IMR-90 (cell line): ENCODE measurements around the gene RASGRP2. TPM values are rescaled to one million over a fixed set of nuclear protein-coding genes. Genes with fewer than 3 reads are reported as not detected.

ENCODE experiments used
- ATAC-seq: fragments of 200-7000 bp; cut with Tn5 transposase; 2 replicates; pipeline ENCODE4 v1.9.1; 2020; ENCODE audit warnings: low read depth, mild to moderate bottlenecking, moderate library complexity
- BruUV-seq: library from RNA; stranded (reverse); fragments of 400-500 nt; replicated peaks from 2 replicates; lab custom pipeline; 2021; lab: Mats Ljungman, UMichigan
- CTCF ChIA-PET: fragments of 300-600 bp; formaldehyde crosslinking; extraction: SDS; loops from one replicate; lab custom pipeline; 2021; ENCODE audit warnings: antibody characterized with exemption; lab: Yijun Ruan, JAX
- POLR2A ChIA-PET: fragments of 300-600 bp; sonication (Branson Sonifier 250); formaldehyde crosslinking; loops from one replicate; lab custom pipeline; 2022; ENCODE audit warnings: antibody characterized with exemption; ENCODE audit not compliant: unreplicated experiment; lab: Charles Lee
- DNase-seq: peaks from one replicate; pipeline ENCODE4 v3.0.0; 2013
- H2AFZ ChIP-seq: replicated peaks from 2 replicates; pipeline ENCODE3; 2013; ENCODE audit warnings: low read length, mild to moderate bottlenecking; ENCODE audit not compliant: poor library complexity
- H2AK5ac ChIP-seq: 2 replicates; pipeline ENCODE4 v1.6.1; 2013; ENCODE audit warnings: low read depth, low read length, inconsistent platforms
- H2AK9ac ChIP-seq: replicated peaks from 2 replicates; pipeline ENCODE3; 2013; ENCODE audit warnings: mild to moderate bottlenecking, low read depth, low read length, moderate library complexity; ENCODE audit not compliant: poor library complexity
- H2BK120ac ChIP-seq: 2 replicates; pipeline ENCODE4 v1.6.1; 2013; ENCODE audit warnings: low read depth, low read length, inconsistent platforms
- H2BK15ac ChIP-seq: 3 replicates; pipeline ENCODE4 v1.6.1; 2013; ENCODE audit warnings: low read depth, low read length, inconsistent platforms
- H2BK20ac ChIP-seq: 2 replicates; pipeline ENCODE4 v1.6.1; 2013; ENCODE audit warnings: low read depth, mild to moderate bottlenecking, inconsistent platforms, low read length, moderate library complexity
- H2BK5ac ChIP-seq: 2 replicates; pipeline ENCODE4 v1.6.1; 2013; ENCODE audit warnings: mild to moderate bottlenecking, low read depth, low read length, inconsistent platforms; ENCODE audit not compliant: poor library complexity, severe bottlenecking
- H3K14ac ChIP-seq: replicated peaks from 2 replicates; pipeline ENCODE4 v1.6.1; 2013; ENCODE audit warnings: low read depth, low read length, inconsistent platforms
- H3K18ac ChIP-seq: 2 replicates; pipeline ENCODE4 v1.6.1; 2013; ENCODE audit warnings: low read depth, low read length, control low read depth
- H3K23ac ChIP-seq: 2 replicates; pipeline ENCODE4 v1.6.1; 2013; ENCODE audit warnings: low read depth, low read length, inconsistent platforms
- H3K27ac ChIP-seq: 2 replicates; pipeline ENCODE4 v1.5.1; 2013; ENCODE audit warnings: mild to moderate bottlenecking, control low read depth, low read length; ENCODE audit not compliant: insufficient read depth
- H3K27me3 ChIP-seq: 2 replicates; pipeline ENCODE4 v1.6.1; 2013; ENCODE audit warnings: low read length; ENCODE audit not compliant: control insufficient read depth, insufficient read depth
- H3K36me3 ChIP-seq: 2 replicates; pipeline ENCODE4 v1.6.1; 2013; ENCODE audit warnings: low read length, mixed read lengths; ENCODE audit not compliant: control insufficient read depth, insufficient read depth
- H3K4ac ChIP-seq: 2 replicates; pipeline ENCODE4 v1.6.1; 2013; ENCODE audit warnings: low read depth, low read length, inconsistent platforms
- H3K4me1 ChIP-seq: 2 replicates; pipeline ENCODE4 v1.6.1; 2013; ENCODE audit warnings: low read length, mixed read lengths; ENCODE audit not compliant: control insufficient read depth, insufficient read depth
- H3K4me2 ChIP-seq: 2 replicates; pipeline ENCODE4 v1.6.1; 2013; ENCODE audit warnings: low read depth, mild to moderate bottlenecking, control low read depth, low read length, moderate library complexity
- H3K4me3 ChIP-seq: 2 replicates; pipeline ENCODE4 v1.5.1; 2013; ENCODE audit warnings: low read depth, mild to moderate bottlenecking, control low read depth, low read length, moderate library complexity; ENCODE audit not compliant: insufficient read depth
- H3K56ac ChIP-seq: 2 replicates; pipeline ENCODE4 v1.6.1; 2013; ENCODE audit warnings: low read length, inconsistent platforms; ENCODE audit not compliant: insufficient read depth; ENCODE audit errors: extremely low read depth
- H3K79me1 ChIP-seq, 2 experiments: 2 replicates each; pipeline ENCODE4 v1.6.1; 2013; ENCODE audit warnings: low read length in 2 of 2, inconsistent platforms in 1 of 2, low read depth in 1 of 2
- H3K9ac ChIP-seq: 2 replicates; pipeline ENCODE4 v1.6.1; 2013; ENCODE audit warnings: low read depth, low read length, control low read depth
- H3K9me1 ChIP-seq: 2 replicates; pipeline ENCODE4 v1.6.1; 2013; ENCODE audit warnings: low read length, inconsistent platforms; ENCODE audit not compliant: insufficient read depth
- H3K9me3 ChIP-seq: 2 replicates; pipeline ENCODE4 v1.6.1; 2013; ENCODE audit warnings: low read length; ENCODE audit not compliant: control insufficient read depth, insufficient read depth
- H4K20me1 ChIP-seq: 2 replicates; pipeline ENCODE4 v1.6.1; 2013; ENCODE audit warnings: low read length, inconsistent platforms; ENCODE audit not compliant: insufficient read depth
- H4K5ac ChIP-seq: 2 replicates; pipeline ENCODE4 v1.6.1; 2013; ENCODE audit warnings: mild to moderate bottlenecking, low read depth, low read length, control low read depth
- H4K8ac ChIP-seq, 2 experiments: 2 replicates each; pipeline ENCODE4 v1.6.1; 2013; ENCODE audit warnings: low read depth in 2 of 2, low read length in 2 of 2, control low read depth in 1 of 2, inconsistent platforms in 1 of 2
- H4K91ac ChIP-seq: 2 replicates; pipeline ENCODE4 v1.6.1; 2013; ENCODE audit warnings: low read depth, low read length, inconsistent platforms; ENCODE audit not compliant: insufficient read depth
- ELK1 ChIP-seq: fragments of 150-350 bp; IDR thresholded peaks from 2 replicates; pipeline ENCODE4 v1.6.1; 2016; ENCODE audit warnings: low read depth, mild to moderate bottlenecking, low read length, moderate library complexity, borderline replicate concordance
- POLR2A ChIP-seq: IDR thresholded peaks from 2 replicates; pipeline ENCODE4 v1.6.1; 2012; ENCODE audit warnings: mild to moderate bottlenecking, low read depth, low read length
- RFX5 ChIP-seq: IDR thresholded peaks from 2 replicates; pipeline ENCODE4 v1.8.0; 2012; ENCODE audit warnings: low read depth, mild to moderate bottlenecking, low read length, moderate library complexity
- USF2 ChIP-seq: fragments of 150-350 bp; IDR thresholded peaks from 2 replicates; pipeline ENCODE4 v1.6.1; 2017; ENCODE audit warnings: mild to moderate bottlenecking, antibody characterized with exemption, low read length, low read depth
- WGBS, 2 experiments: methylation state at CpG; one replicate each; pipeline versions ENCODE4 v1.1.5 to v1.1.7; 2013; ENCODE audit warnings: missing lambda C conversion rate in 2 of 2; ENCODE audit not compliant: insufficient read length in 1 of 2; ENCODE audit errors: extremely low coverage in 2 of 2; 5-methylcytosine and 5-hydroxymethylcytosine counted together
- dilution Hi-C: fragments of 300-500 bp; cut with HindIII; formaldehyde crosslinking; loops from one replicate; pipeline ENCODE4 v1.14.3; 2018; ENCODE audit warnings: low sequenced_read_pairs; ENCODE audit not compliant: unreplicated experiment
- in situ Hi-C: fragments of 300-500 bp; cut with MboI; formaldehyde crosslinking; loops from 3 replicates; pipeline ENCODE4 v1.14.3; 2019; ENCODE audit warnings: low sequenced_read_pairs, inconsistent platforms, mixed read lengths
- intact Hi-C: fragments of 100-400 bp; cut with micrococcal nuclease; formaldehyde crosslinking; loops from 2 replicates; pipeline ENCODE4 v1.10.0; 2022
- polyA plus RNA-seq, 3 experiments: library from polyadenylated mRNA; depleted of rRNA; stranded (reverse); fragments of >200 nt; gene quantifications; 2 replicates each; pipeline ENCODE4 v1.2.3, GENCODE V29; 2012; ENCODE audit warnings: low replicate concordance in 1 of 3
- total RNA-seq: library from RNA; depleted of rRNA; stranded (reverse); fragments of >200 nt; gene quantifications from 2 replicates; pipeline ENCODE4 v1.2.3, GENCODE V29; 2012

Gene RASGRP2
- total and polyA plus RNA-seq, 2 of the 4 experiments (the other 2 are of a cell fraction), result 1.2 TPM; not detected in 1

GRCh38 chr11:64772303-64773018 lies 28.5 kb upstream of the RASGRP2 start:
- POLR2A ChIA-PET, result no interaction called here
- H3K4ac ChIP-seq, result no peak overlapping the region
- BruUV-seq, result no TSS peak
- H3K27ac ChIP-seq, result no peak overlapping the region
- dilution Hi-C loops (no loop called here), intact Hi-C loops (no loop called here), in situ Hi-C loops (no loop called here)
- no peak overlapping the region for H3K23ac ChIP-seq
- DNase-seq (no peak), ATAC-seq (no peak)
- CTCF ChIA-PET, result no interaction called here
- no peak overlapping the region for H4K8ac ChIP-seq
- H3K4me1 ChIP-seq, result peaks cover 2% of the 10 kb centered on the region
- no peak overlapping the region for H2AK9ac ChIP-seq
- H2BK5ac ChIP-seq, result no peak overlapping the region
- TF ChIP-seq RFX5 (no peak), ELK1 (no peak), POLR2A (no peak), USF2 (no peak)
- no peak overlapping the region for H4K5ac ChIP-seq
- no peak overlapping the region for H2BK15ac ChIP-seq
- peaks cover 75% of the 10 kb centered on the region for H3K36me3 ChIP-seq
- no peak overlapping the region for H3K14ac ChIP-seq
- no CpG with 5 or more reads among the region's 3 CpGs for WGBS, 2 experiments
- H3K9me3 ChIP-seq, result no peaks in the 10 kb centered on the region
- H3K4me3 ChIP-seq, result no peak overlapping the region
- H3K4me2 ChIP-seq, result no peak overlapping the region
- H2BK120ac ChIP-seq, result no peak overlapping the region
- H3K27me3 ChIP-seq, result no peaks in the 10 kb centered on the region
- no peak overlapping the region for H2AFZ ChIP-seq
- H3K79me1 ChIP-seq, result peaks cover 47 to 89% of the 10 kb centered on the region in 2 experiments
- H3K9ac ChIP-seq, result no peak overlapping the region
- H4K91ac ChIP-seq, result no peak overlapping the region
- no peak overlapping the region for H3K18ac ChIP-seq
- no peak overlapping the region for H3K56ac ChIP-seq
- no peak overlapping the region for H2AK5ac ChIP-seq
- H3K9me1 ChIP-seq, result no peaks in the 10 kb centered on the region; the same call in 1 of the 2 replicates
- H2BK20ac ChIP-seq, result no peak overlapping the region
- H4K20me1 ChIP-seq, result peaks cover 91% of the 10 kb centered on the region
